ENCODE data around the gene COL13A1. TPM values are rescaled to one million over a fixed set of nuclear protein-coding genes. Genes with fewer than 3 reads are reported as not detected.
A peak's percentile ranks its signal among the peaks of the same experiment; 100 is the strongest.

Gene COL13A1
- total RNA-seq, 1 experiment from 2014 or later = 18.0 TPM

DNA sequence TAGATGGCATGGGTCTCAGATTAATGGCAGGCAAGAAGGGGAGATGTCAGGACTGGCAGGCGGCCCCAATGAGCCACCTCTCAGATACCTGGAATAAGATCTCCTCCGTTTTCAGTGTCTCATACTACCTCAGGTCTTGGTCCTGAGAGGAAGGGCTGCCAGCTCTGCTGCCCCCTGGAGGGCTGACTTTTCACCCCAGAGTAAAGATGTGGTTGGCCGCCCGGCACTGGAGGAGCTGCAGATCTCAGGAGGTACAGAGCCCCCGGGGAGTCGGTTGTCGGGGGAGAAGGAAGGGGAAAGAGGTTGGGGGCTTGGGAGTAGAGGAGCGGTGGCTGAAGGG, 642 bp upstream of the COL13A1 start:
- Histone ChIP-seq H3K4me3 (ENCODE audit: insufficient read depth, low read depth, low read length) (peak overlapping the region; percentile 71), H3K27me3 (ENCODE audit: control insufficient read depth, insufficient read depth, low read length) (peaks cover 23% of the 10 kb centered on the region), H3K36me3 (replicated peaks; ENCODE audit: control insufficient read depth, insufficient read depth, low read length) (no peaks in the 10 kb centered on the region)
- peak; percentile 83 for DNase-seq

DNA sequence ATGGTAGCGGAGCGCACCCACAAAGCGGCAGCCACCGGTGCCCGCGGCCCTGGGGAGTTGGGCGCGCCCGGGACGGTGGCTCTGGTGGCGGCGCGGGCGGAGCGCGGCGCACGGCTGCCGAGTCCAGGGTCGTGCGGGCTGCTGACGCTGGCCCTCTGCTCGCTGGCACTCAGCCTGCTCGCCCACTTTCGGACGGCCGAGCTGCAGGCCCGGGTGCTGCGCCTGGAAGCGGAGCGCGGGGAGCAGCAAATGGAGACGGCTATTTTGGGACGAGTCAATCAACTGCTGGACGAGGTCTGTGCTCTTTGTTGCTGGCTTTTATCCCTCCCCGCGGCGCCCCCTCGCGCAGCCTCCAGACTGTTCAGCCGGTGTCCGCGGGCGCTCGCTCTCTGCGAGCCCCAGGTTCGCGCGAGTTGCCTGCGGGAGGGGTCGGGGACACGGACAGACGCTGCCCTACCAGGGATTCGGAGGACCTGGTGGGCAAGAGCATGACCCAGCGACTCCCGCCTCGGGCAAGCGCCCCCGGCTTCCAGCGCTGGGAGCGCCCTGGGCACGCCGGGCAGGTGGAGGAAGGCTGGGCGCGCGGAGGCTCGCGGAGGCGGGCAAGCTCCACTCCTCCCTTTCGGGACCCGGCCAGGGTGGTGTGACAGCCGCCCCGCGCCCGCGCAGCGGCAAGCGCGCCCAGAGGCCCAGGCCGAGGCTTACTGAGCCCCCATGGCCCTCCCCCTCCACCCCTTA, 887 bp downstream of the COL13A1 start:
- DNase-seq = peak; percentile 86
- Histone ChIP-seq H3K27me3 (ENCODE audit: control insufficient read depth, insufficient read depth, low read length) (peaks cover 23% of the 10 kb centered on the region), H3K36me3 (replicated peaks; ENCODE audit: control insufficient read depth, insufficient read depth, low read length) (no peaks in the 10 kb centered on the region), H3K4me3 (ENCODE audit: insufficient read depth, low read depth, low read length) (peak overlapping the region; percentile 71)

DNA sequence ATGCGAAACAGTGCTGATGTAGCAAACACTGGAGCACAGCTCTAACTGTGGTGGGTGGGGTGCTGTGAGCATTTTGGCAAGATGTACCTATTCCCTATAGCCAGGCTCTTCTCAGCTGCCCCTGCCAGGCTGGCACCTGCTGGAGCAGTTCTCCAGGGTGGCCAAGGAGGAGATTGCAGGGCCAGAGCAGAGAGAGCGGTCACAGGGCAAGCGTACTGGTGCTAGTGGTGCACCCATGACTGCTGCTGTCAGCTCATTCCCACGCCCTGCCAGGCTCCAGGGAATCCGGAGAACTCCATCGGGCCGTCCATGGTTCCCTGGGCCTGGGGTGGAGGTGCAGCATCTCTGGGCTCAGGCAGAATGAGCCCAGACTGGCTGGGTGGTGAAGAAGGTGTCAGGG, 2.1 kb downstream of the COL13A1 start:
- DNase-seq = peak; percentile 52

DNA sequence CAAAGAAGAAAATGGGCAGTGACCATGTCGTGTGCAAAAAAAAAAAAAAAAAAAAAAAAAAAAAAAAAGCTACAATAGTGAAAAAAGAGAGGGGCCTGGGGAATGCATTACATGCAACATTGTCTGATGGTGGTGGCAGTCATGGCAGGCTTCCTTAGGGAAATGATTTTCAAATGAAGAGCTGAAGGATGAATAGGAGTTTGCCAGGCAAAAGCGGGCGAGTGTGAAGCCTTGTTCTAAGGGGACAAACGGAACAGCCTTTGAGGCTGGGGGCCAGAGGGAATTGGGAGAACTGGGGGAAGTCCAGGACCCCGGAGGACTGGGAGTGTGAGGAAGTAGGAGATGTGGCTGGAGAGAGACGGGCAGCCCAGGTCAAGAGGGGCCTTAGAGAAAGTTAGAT, 3.1 kb downstream of the COL13A1 start:
- no peak for DNase-seq
- Histone ChIP-seq H3K36me3 (replicated peaks; ENCODE audit: control insufficient read depth, insufficient read depth, low read length) (no peaks in the 10 kb centered on the region), H3K27me3 (ENCODE audit: control insufficient read depth, insufficient read depth, low read length) (peaks cover 23% of the 10 kb centered on the region)

More for the DNA sequence above, 2.1 kb downstream of the COL13A1 start:
- no peaks in the 10 kb centered on the region for H3K36me3 ChIP-seq (replicated peaks; ENCODE audit: control insufficient read depth, insufficient read depth, low read length)
- peaks cover 23% of the 10 kb centered on the region for H3K27me3 ChIP-seq (ENCODE audit: control insufficient read depth, insufficient read depth, low read length)
- H3K4me3 ChIP-seq (ENCODE audit: insufficient read depth, low read depth, low read length) = no peak overlapping the region

DNA sequence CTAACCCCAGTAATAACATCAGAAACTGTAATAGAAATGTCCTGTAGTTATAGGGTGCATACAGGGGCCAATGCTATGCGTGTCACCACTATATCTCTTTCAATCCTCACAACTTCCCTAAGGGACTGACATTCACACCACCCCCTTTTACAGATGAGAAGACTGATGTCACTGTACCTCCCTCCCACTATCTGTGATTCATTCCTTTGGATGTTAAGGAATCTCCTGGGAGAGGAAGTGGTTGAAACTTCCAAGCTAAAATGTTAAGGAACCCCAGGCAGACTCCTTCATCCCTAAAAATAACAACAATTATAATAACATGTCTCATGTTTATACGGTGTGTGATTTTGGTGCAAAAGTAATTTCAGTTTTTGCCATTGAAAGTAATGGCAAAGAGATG, 5.4 kb downstream of the COL13A1 start:
- Histone ChIP-seq H3K27me3 (ENCODE audit: control insufficient read depth, insufficient read depth, low read length) (peaks cover 20% of the 10 kb centered on the region), H3K36me3 (replicated peaks; ENCODE audit: control insufficient read depth, insufficient read depth, low read length) (no peaks in the 10 kb centered on the region), H3K4me3 (ENCODE audit: insufficient read depth, low read depth, low read length) (no peak overlapping the region)
- DNase-seq = peak; percentile 9

More for the DNA sequence above, 3.1 kb downstream of the COL13A1 start:
- no peak overlapping the region for H3K4me3 ChIP-seq (ENCODE audit: insufficient read depth, low read depth, low read length)

DNA sequence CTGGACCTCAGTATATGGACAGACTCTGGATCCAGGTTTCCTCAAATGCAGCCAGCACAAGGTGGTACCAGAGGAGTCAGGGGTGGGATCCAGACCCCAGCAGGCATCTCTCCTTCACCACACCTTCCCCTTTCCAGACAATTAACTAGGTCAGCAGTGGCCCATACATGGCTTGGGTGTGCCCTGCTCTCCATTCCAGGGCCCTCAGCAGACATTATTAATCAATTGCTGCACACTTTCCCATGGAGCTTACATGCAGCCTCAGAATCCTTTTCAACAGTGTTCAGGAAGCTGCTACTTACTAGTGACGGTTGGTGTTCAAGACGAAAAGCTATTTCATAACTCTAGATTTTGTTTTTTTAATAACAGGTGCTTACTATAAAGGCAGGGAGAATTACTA, 6.0 kb downstream of the COL13A1 start:
- Histone ChIP-seq H3K27me3 (ENCODE audit: control insufficient read depth, insufficient read depth, low read length) (peaks cover 15% of the 10 kb centered on the region; the same call in 1 of the 2 replicates), H3K36me3 (replicated peaks; ENCODE audit: control insufficient read depth, insufficient read depth, low read length) (no peaks in the 10 kb centered on the region), H3K4me3 (ENCODE audit: insufficient read depth, low read depth, low read length) (no peak overlapping the region)
- peak; percentile 49 for DNase-seq

DNA sequence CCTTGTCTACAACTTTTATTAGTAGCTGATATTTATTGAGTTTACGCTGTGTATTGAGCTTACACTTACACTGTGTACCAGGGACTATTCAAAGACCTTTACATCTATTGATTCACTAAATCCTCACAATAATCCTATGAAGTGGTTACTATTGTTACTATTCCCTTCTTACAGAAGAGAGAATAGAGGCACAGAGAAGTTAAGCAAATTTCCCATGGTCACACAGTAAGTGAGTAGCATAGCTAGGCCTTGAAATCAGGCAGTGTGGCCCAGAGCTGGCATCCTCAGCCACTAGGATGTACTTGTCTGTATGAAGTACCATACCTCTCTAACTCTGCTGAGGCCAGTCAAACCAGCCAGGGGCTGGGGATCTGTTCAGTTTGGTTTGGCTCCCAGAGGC, 7.6 kb downstream of the COL13A1 start:
- no peak for DNase-seq
- H3K27me3 ChIP-seq (ENCODE audit: control insufficient read depth, insufficient read depth, low read length) = no peaks in the 10 kb centered on the region; the same call in 1 of the 2 replicates
- H3K36me3 ChIP-seq (replicated peaks; ENCODE audit: control insufficient read depth, insufficient read depth, low read length) = no peaks in the 10 kb centered on the region
- no peak overlapping the region for H3K4me3 ChIP-seq (ENCODE audit: insufficient read depth, low read depth, low read length)

DNA sequence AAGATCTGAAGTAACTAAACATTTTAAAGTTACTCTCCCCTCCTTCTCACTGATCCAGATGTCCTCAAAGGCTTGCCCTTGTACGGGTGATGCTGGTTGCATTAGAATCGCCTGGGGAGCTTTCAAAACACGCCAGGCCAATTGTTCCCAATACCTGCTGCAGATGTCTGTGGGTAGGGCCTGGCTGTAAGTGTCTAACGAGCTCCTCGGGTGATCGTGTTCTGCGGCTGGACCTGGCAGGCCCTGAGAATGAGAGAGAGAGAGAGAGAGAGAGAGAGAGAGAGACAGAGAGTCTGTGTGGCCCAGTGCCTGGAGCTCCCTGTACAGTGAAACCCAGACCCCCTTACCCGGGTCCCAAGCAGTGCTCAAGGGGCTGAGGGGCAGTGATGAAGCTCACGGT, 8.4 kb downstream of the COL13A1 start:
- H3K27me3 ChIP-seq (ENCODE audit: control insufficient read depth, insufficient read depth, low read length) = no peaks in the 10 kb centered on the region; the same call in 1 of the 2 replicates
- H3K36me3 ChIP-seq (replicated peaks; ENCODE audit: control insufficient read depth, insufficient read depth, low read length) = no peaks in the 10 kb centered on the region
- no peak overlapping the region for H3K4me3 ChIP-seq (ENCODE audit: insufficient read depth, low read depth, low read length)
- DNase-seq = peak; percentile 25

DNA sequence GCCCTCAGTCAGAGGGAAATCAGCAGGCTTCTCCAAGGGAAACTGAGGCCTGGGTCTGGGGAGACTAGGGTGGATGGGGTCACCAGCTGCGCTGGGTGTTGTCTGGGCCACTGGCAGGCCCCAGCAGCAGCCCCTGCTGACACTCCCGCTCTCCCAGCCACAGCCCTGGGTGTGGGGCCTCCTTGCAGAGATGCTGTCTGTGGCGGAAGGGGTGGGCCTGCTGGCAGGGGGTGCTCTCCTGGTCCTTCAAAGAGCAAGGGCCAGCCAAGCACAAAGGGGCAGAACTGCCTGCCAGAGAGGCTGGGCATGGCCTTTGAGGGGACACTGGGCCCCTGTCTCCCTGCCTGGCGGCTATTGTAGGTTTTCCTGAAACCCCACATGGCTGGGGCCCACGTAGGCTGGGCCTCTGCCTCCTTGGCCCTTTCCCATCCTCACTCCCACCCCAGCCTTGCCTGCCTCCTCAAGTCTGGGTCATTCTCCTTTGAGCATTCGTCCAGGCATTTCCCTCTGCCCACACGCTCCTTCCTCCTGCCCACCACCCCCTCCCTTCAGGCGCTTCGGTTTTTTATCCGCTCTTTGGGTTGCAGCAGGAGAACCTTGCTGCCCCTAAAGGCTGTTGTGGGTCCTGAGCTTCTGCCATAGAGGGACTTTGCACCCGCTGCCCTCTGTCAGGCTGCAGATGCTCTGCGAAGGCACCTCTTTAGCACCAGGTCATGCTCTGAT, 9.1 kb downstream of the COL13A1 start:
- Histone ChIP-seq H3K27me3 (ENCODE audit: control insufficient read depth, insufficient read depth, low read length) (no peaks in the 10 kb centered on the region), H3K4me3 (ENCODE audit: insufficient read depth, low read depth, low read length) (no peak overlapping the region), H3K36me3 (replicated peaks; ENCODE audit: control insufficient read depth, insufficient read depth, low read length) (no peaks in the 10 kb centered on the region)
- peak; percentile 63 for DNase-seq

DNA sequence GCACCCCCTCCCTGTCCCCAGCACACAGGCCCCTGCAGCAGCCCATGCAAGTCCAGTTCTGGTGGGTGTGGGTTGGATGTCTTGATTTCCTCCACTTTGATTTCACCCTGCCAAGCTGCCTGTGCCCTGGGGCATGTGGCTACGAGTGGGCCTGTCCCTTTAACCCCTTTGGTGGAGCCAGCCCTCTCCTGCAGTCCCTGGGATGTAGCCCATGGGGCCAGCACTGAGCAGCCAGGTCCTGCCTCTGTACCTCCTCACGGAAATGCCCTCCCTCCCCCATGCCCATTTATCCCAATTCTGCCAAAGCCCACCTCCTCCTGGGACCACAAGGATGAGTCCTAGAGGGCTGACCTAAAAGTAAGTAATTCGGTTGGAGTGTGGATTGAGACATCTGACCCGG, 11.9 kb downstream of the COL13A1 start:
- DNase-seq = peak; percentile 52
- no peaks in the 10 kb centered on the region for H3K36me3 ChIP-seq (replicated peaks; ENCODE audit: control insufficient read depth, insufficient read depth, low read length)
- H3K27me3 ChIP-seq (ENCODE audit: control insufficient read depth, insufficient read depth, low read length) = no peaks in the 10 kb centered on the region
- H3K4me3 ChIP-seq (ENCODE audit: insufficient read depth, low read depth, low read length) = no peak overlapping the region

DNA sequence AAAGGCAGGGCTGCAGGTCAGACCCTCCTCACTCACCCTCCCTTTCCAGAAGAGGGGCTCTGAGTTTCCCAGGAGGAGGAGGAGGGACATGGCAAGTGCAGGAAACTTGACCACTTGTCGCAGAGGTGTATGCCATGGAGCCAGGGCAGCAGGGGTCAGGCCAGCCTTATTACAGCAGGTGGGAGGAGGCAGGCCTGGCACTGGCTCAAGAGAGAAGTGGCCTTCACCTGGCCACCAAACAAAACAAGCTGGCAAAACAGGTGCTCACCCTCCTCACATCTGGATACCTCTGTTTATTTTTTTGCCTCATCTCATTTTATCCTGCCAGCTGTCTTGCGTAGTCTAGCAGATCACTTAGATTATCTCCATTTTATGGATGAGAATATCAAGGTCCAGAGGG, 12.5 kb downstream of the COL13A1 start:
- no peaks in the 10 kb centered on the region for H3K36me3 ChIP-seq (replicated peaks; ENCODE audit: control insufficient read depth, insufficient read depth, low read length)
- no peak overlapping the region for H3K4me3 ChIP-seq (ENCODE audit: insufficient read depth, low read depth, low read length)
- no peaks in the 10 kb centered on the region for H3K27me3 ChIP-seq (ENCODE audit: control insufficient read depth, insufficient read depth, low read length)
- DNase-seq = peak; percentile 30

DNA sequence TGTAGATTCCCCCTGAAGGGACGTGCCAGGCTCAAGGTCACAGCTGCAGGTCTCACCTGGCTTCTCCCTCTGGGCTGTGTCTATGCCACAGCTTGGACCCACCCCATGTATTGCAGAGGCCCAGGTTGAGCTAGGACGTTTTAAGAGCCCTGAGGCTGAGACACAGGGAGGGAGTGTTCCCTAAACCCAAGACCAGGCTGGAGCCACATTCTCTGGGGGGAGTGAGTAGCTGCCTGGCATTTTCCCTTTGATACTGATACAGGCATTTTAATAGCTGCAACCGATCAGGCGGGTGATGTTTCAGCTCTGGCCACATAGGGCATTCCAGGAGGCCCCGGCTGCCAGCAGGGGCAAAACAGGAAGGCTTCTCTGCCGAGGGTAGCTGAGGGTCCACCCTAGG, 13.4 kb downstream of the COL13A1 start:
- Histone ChIP-seq H3K4me3 (ENCODE audit: insufficient read depth, low read depth, low read length) (no peak overlapping the region), H3K27me3 (ENCODE audit: control insufficient read depth, insufficient read depth, low read length) (no peaks in the 10 kb centered on the region), H3K36me3 (replicated peaks; ENCODE audit: control insufficient read depth, insufficient read depth, low read length) (no peaks in the 10 kb centered on the region)
- peak; percentile 21 for DNase-seq

DNA sequence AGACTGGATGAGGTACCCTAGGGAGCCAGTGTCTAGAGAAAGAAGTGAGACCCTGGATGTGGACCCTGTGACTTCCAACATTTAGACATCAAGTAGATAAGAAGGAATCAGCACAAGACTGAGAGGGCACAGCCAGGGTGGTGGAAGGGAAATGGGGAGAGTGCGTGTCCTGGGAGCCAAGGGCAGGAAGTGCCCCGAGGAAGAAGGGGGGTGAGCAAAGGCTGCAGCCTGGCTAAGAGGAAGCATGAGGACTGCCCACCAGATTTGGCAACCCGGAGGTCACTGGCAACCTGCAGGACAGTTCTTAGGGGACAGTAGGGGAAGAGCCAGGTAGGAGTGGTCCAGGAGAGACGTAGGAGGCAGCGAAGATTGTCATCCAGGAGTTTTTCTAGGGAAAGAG, 14.8 kb downstream of the COL13A1 start:
- H3K4me3 ChIP-seq (ENCODE audit: insufficient read depth, low read depth, low read length) = no peak overlapping the region
- no peaks in the 10 kb centered on the region for H3K36me3 ChIP-seq (replicated peaks; ENCODE audit: control insufficient read depth, insufficient read depth, low read length)
- no peaks in the 10 kb centered on the region for H3K27me3 ChIP-seq (ENCODE audit: control insufficient read depth, insufficient read depth, low read length)
- DNase-seq = peak; percentile 26

DNA sequence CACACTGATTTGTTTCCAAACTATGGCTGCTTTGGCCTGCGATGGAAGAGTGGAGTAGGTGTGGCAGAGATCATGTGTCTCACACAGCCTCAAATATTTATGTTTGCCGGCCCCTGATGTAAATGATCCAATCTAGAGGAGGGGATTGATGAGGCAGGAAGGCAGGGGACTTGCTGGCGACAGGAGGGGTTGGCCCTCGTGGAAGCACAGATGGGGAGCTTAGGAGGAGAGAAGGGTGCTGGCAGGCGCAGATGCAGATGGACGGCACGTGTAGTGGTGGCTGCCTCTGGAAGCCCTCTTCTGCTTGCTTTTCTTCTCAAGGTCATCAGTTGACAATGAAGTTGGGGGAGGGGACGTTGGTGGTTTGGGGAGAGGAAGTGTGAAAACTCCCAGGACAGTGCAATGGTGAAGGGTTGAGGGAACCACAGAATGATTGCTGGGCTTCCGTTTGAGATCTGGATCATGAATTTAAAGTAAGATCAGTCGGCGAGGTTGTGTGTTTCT, 15.4 kb downstream of the COL13A1 start:
- H3K4me3 ChIP-seq (ENCODE audit: insufficient read depth, low read depth, low read length) = no peak overlapping the region
- peak; percentile 37 for DNase-seq
- no peaks in the 10 kb centered on the region for H3K27me3 ChIP-seq (ENCODE audit: control insufficient read depth, insufficient read depth, low read length)
- H3K36me3 ChIP-seq (replicated peaks; ENCODE audit: control insufficient read depth, insufficient read depth, low read length) = no peaks in the 10 kb centered on the region

DNA sequence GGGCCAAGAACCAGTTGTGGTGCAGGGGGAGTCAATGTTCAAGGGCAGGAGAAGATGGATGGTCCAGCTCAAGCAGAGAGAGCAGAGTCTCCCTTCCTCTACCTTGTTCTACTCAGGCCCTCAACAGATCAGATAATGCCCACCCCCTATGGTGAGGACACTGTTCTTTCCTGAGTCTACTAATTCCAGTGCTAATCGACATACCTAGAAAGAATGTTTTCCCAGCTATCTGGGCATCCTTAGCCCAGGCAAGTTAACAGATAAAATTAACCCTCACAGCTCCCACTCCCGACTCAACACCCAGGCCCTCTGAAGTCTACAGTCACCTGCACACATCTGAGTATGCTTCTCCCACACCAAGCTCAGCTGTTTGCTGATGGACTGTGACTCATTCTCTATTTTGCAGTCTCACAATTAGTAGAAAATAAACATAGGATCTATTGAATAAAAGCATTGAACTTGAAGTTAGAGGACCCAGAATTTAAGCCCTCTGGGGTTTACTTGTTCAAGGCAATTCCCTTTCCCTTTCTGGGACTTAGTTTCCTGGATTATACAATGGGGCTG, 17.1 kb downstream of the COL13A1 start:
- H3K4me3 ChIP-seq (ENCODE audit: insufficient read depth, low read depth, low read length) = no peak overlapping the region
- H3K27me3 ChIP-seq (ENCODE audit: control insufficient read depth, insufficient read depth, low read length) = no peaks in the 10 kb centered on the region
- H3K36me3 ChIP-seq (replicated peaks; ENCODE audit: control insufficient read depth, insufficient read depth, low read length) = no peaks in the 10 kb centered on the region
- DNase-seq = no peak
